Loucy (cell line): ENCODE data around the gene FGD6.

ENCODE experiments used
- CTCF ChIP-seq: fragments of 200-600 bp; sonication (generic); conservative IDR thresholded peaks from 2 replicates; pipeline ENCODE4 v1.5.1; 2014; ENCODE audit warnings: mild to moderate bottlenecking, antibody characterized with exemption, low read length
- EZH2phosphoT487 ChIP-seq: fragments of 200-600 bp; IDR thresholded peaks from 2 replicates; pipeline ENCODE4 v1.6.1; 2018; ENCODE audit warnings: antibody characterized with exemption, mild to moderate bottlenecking, moderate library complexity, borderline replicate concordance

GRCh38 chr12:95227818-95228356 is 10.6 kb upstream of the FGD6 start:
- TF ChIP-seq CTCF, result no peak
- no peak for TF ChIP-seq EZH2phosphoT487
